ENCODE data around the gene XYLT1.

DNA sequence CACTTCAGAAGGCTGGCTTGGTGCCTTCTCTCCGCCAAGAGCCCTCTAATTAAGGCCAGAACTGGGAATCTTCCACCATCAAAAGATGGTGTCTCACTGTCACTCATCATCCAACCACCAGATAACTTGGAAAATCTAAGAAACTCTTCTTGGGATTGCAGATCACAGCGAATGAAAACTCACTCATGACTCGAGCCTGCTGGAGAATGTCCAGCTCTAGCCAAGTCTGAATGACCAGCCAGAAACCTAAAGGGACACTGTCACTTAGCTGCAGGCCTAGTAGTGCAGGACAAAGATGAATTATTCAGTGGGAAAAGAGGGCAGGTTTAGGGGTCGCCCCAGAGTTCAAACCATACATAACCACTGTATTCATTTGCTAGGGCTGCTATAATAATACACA is 107.8 kb downstream of the XYLT1 start:
- TF ChIP-seq NFIC (IDR thresholded peaks at IDR 0.05; ENCODE audit: borderline replicate concordance) (no peak), MAX (IDR thresholded peaks at IDR 0.05; ENCODE audit: low read depth) (no peak), FOXM1 (IDR thresholded peaks at IDR 0.05; ENCODE audit: low read depth) (no peak), RCOR1 (IDR thresholded peaks at IDR 0.05; ENCODE audit: low read length) (no peak), CTCF (IDR thresholded peaks at IDR 0.05) (no peak), TAF1 (IDR thresholded peaks at IDR 0.05; ENCODE audit: borderline replicate concordance, low read depth, low read length) (no peak), NRF1 (IDR thresholded peaks at IDR 0.05; ENCODE audit: low read depth, low read length) (no peak), RXRA (IDR thresholded peaks at IDR 0.05; ENCODE audit: borderline replicate concordance, low read depth) (no peak), POLR2AphosphoS5 (IDR thresholded peaks at IDR 0.05; ENCODE audit: low read depth, low read length) (no peak), SMC3 (IDR thresholded peaks at IDR 0.05; ENCODE audit: low read depth, low read length) (no peak), GATA2 (CRISPR knock-in tag; IDR thresholded peaks at IDR 0.05) (no peak), EP300 (IDR thresholded peaks at IDR 0.05; ENCODE audit: borderline replicate concordance in 1 of 2, low read depth in 1 of 2, low read length in 1 of 2) (no peak), JUND (IDR thresholded peaks at IDR 0.05) (no peak)
- TF ChIP-seq, protein P1, sequence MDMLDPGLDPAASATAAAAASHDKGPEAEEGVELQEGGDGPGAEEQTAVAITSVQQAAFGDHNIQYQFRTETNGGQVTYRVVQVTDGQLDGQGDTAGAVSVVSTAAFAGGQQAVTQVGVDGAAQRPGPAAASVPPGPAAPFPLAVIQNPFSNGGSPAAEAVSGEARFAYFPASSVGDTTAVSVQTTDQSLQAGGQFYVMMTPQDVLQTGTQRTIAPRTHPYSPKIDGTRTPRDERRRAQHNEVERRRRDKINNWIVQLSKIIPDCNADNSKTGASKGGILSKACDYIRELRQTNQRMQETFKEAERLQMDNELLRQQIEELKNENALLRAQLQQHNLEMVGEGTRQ (IDR thresholded peaks at IDR 0.05; ENCODE audit: borderline replicate concordance, low read depth, low read length), result no peak

All from SK-N-SH (cell line).